Head of caudate nucleus (tissue), 42 donors: ENCODE measurements around the gene SLC49A3.

ENCODE experiments used
- DNase-seq, 42 donors: peaks; one replicate each; pipeline versions ENCODE4 v3.0.0 to v3.0.0-alpha.2; 2020 to 2021; ENCODE audit warnings: mixed read lengths in 7 of 42
- intact Hi-C: fragments of 100-400 bp; cut with DNase I; formaldehyde crosslinking; loops from one replicate; pipeline ENCODE4 v1.15.0; 2022

The SLC49A3 gene

DNA sequence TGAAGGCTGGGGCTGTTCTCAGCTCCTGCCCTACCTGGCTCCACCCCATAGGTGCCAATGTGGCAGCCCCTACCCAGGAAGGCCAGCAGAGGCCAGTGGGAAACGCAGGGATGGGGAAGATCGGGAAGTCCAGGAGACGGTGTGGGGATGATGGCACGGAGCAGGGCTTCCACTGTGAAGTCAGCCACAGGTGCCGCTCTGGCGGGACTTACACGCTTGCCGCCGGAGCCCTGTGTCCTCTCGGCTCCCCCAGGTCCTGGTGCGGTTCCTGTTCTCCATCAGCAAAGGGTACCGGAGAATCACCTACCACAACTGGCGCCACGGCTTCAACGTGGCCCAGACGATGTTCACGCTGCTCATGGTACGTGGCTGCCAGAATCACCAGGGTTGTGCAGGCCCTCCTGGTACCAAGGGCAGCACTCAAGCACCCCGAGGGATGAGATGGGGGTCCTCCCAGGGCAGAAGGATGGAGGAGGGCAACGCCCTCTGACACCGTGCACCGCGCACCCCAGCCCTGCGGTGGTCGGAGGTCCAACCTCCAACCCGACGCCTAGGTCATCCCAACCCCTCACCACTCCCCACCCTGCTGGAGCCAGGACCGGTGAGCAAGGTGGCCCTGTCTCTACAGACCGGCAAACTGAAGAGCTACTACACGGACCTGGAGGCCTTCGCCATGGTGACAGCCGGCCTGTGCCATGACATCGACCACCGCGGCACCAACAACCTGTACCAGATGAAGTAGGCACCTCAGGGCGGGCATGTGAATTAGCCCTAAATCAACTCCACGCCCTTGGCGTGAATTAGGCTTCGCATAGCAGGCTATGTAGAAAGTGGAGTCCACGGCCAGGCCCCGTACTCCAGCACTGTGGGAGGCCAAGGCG lies 26.8 kb downstream of the SLC49A3 start:
- peak in 5 of 42 donors; percentile 2 to 27 (median 5) for DNase-seq
- intact Hi-C loops = no loop called here

DNA sequence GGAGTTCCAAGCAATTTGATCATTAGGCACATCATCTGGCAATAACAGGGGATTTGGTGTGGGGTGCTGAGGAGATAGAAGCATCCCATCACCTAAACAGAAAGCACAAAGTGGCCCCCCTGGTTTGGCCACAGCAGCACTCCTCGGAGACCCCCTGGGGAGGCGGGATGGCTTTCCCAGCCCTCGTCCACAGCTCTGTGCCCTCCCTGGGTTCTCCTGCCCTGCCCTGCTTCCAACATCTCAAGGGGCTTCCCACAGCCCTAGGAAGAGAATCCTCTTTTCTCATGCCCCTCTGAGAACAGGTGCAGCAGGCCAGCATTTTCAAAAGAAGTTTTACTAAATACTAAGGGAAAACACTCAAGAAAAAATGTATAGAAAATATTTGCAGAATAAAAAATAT lies 27.7 kb downstream of the SLC49A3 start:
- intact Hi-C loops = no loop called here
- DNase-seq = peak in 3 of 42 donors; percentile 1 to 13 (median 1)

- DNase-seq = peak in 2 of 42 donors; percentile 2 to 17
- intact Hi-C loops = no loop called here
These were observed 28.6 kb downstream of the SLC49A3 start for GRCh38 chr4:660401-660800.

DNA sequence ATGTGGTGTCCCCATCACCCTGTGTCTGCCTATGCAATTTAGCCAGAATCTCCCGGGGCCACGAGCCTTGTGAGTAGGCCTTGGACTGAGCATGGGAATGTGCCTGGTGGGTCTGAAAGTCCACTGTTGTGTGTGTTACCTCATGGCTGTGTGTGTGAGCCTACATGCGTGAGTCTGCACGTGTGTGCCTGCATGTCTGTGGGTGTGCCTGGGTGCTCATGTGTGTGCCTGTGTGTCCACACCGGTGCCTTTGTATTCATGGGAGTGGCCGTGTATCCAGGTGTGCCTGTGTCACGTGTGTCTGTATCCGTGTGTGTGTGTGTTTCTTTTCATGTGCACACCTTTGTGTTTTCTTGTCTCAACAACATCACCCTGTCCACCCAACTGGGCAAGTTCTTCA lies 29.1 kb downstream of the SLC49A3 start:
- intact Hi-C loops = no loop called here
- DNase-seq = peak in 1 of 42 donors; percentile 12

- intact Hi-C loops = no loop called here
- peak in 4 of 42 donors; percentile 1 to 24 (median 4) for DNase-seq
These were observed 30.0 kb downstream of the SLC49A3 start for GRCh38 chr4:658681-659667.

DNA sequence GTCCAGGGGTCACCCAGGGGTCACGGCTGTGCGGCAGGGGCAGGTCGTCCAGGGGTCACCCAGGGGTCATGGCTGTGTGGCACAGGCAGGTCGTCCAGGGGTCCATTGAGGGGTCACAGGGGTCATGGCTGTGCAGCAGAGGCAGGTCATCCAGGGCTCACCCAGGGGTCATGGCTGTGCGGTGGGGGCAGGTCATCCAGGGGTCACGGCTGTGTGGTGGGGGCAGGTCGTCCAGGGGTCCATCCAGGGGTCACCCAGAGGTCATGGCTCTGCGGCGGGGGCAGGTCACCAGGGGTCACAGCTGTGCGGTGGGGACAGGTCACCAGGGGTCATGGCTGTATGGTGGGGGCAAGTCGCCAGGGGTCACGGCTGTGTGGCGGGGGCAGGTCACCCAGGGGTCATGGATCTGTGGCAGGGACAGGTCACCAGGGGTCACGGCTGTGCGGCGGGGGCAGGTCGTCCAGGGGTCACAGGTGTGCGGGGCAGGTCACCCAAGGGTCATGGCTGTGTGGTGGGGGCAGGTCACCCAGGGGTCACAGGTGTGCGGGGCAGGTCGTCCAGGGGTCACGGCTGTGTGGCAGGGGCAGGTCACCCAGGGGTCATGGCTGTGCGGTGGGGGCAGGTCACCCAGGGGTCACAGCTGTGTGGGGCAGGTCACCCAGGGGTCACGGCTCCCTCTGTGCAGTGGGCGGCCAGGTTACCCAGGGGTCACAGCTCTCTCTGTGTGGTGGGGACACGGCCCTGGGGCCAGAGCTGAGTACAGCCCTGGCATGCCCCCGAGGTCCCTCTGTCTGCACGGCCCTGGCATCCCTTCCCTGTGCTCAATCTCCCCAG lies 30.9 kb downstream of the SLC49A3 start:
- intact Hi-C loops = no loop called here
- DNase-seq = peak in 3 of 42 donors; percentile 1 to 28 (median 5)

GRCh38 chr4:657338-657833 lies 31.6 kb downstream of the SLC49A3 start:
- intact Hi-C loops = no loop called here
- DNase-seq = peak in 1 of 42 donors; percentile 24

DNA sequence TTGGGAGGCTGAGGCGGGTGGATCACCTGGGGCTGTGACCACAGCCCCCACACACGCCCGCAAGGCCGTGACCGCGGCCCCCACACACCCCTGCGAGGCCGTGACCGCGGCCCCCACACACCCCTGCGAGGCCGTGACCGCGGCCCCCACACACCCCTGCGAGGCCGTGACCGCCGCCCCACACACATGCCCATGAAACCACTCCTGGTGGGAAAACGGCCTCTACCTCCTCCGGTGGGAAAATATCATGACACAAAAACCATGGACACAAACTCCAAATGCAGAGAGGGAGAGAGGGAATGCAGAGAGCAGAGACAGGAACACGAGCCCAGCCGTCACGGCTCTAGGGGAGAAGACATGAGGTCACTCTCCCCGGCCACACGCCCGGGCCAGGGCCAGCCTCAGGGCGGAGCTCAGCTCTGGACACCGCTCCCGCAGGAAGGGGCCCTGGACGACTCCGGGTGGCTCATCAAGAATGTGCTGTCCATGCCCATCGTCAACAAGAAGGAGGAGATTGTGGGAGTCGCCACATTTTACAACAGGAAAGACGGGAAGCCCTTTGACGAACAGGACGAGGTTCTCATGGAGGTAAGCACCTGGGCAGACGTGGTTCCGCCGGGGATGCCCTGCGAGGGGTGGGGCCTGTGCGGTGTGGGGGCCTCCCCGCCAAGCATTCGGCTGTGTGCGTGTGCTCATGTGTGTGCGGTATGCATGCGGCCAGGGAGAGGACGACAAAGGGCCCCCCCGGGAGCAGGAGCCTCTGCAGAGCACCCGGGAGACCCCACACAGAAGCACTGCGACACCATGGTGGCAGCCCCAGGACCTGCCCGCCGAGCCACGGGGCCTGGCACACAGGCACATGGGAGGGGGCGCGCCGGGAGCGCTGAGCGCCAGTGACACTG lies 32.3 kb downstream of the SLC49A3 start:
- DNase-seq = peak in 7 of 42 donors; percentile 13 to 70 (median 44)
- intact Hi-C loops = no loop called here

GRCh38 chr4:655464-656151 lies 33.3 kb downstream of the SLC49A3 start:
- DNase-seq = peak in 9 of 42 donors; percentile 20 to 69 (median 43)
- intact Hi-C loops = no loop called here

GRCh38 chr4:654871-655463 lies 34.0 kb downstream of the SLC49A3 start:
- intact Hi-C loops = no loop called here
- DNase-seq = peak in 38 of 42 donors; percentile 34 to 83 (median 69)

GRCh38 chr4:654503-654845 lies 34.5 kb downstream of the SLC49A3 start:
- DNase-seq = peak in 1 of 42 donors; percentile 12
- intact Hi-C loops = no loop called here

GRCh38 chr4:653831-654502 lies 35.0 kb downstream of the SLC49A3 start:
- DNase-seq = peak in 1 of 42 donors; percentile 5
- intact Hi-C loops = no loop called here

- intact Hi-C loops = no loop called here
- peak in 25 of 42 donors; percentile 32 to 77 (median 53) for DNase-seq
These were observed 35.7 kb downstream of the SLC49A3 start for GRCh38 chr4:653080-653821.

GRCh38 chr4:651884-652642 lies 36.9 kb downstream of the SLC49A3 start:
- intact Hi-C loops = no loop called here
- DNase-seq = peak in 5 of 42 donors; percentile 9 to 64 (median 22)
